GM12878 (cell line): ENCODE data around the gene COL1A1. TPM values are rescaled to one million over a fixed set of nuclear protein-coding genes. Genes with fewer than 3 reads are reported as not detected.
A peak's percentile ranks its signal among the peaks of the same experiment; 100 is the strongest.

Source experiments
- CREB1 ChIP-seq: IDR thresholded peaks from 2 replicates; pipeline ENCODE4 v1.6.1; 2012; ENCODE audit warnings: low read depth, mild to moderate bottlenecking, inconsistent platforms
- DPF2 ChIP-seq: fragments of 450-650 bp; IDR thresholded peaks from 2 replicates; pipeline ENCODE4 v1.6.1; 2017; ENCODE audit warnings: mild to moderate bottlenecking
- EED ChIP-seq: sonication (generic); IDR thresholded peaks from 2 replicates; pipeline ENCODE4 v1.6.1; 2016; ENCODE audit warnings: antibody characterized with exemption, low read depth
- EGR1 ChIP-seq, 2 experiments: IDR thresholded peaks; 1 replicate in 1 of 2; 2 replicates in 1 of 2; pipeline ENCODE4 v1.6.1; 2011 to 2012; ENCODE audit warnings: low read depth in 2 of 2, low read length in 2 of 2, borderline replicate concordance in 1 of 2, mild to moderate bottlenecking in 1 of 2, moderate library complexity in 1 of 2
- HDAC6 ChIP-seq: fragments of 200-600 bp; sonication (generic); IDR thresholded peaks from one replicate; pipeline ENCODE4 v1.8.0; 2017; ENCODE audit warnings: antibody characterized with exemption; ENCODE audit not compliant: unreplicated experiment
- IRF5 ChIP-seq: fragments of 450-650 bp; IDR thresholded peaks from 2 replicates; pipeline ENCODE4 v1.6.1; 2017; ENCODE audit warnings: borderline replicate concordance
- MEF2A ChIP-seq: IDR thresholded peaks from 2 replicates; pipeline ENCODE4 v1.6.1; 2011; ENCODE audit warnings: low read depth, mild to moderate bottlenecking, low read length, moderate library complexity; ENCODE audit not compliant: insufficient read depth
- MXI1 ChIP-seq: fragments of 150-350 bp; IDR thresholded peaks from 2 replicates; pipeline ENCODE4 v1.6.1; 2011; ENCODE audit warnings: low read depth, mild to moderate bottlenecking, inconsistent platforms, low read length, improper control_type of control experiment
- MYB ChIP-seq: fragments of 150-350 bp; IDR thresholded peaks from 2 replicates; pipeline ENCODE4 v1.6.1; 2014; ENCODE audit warnings: mild to moderate bottlenecking, low read depth, low read length, borderline replicate concordance
- NBN ChIP-seq: fragments of 450-650 bp; IDR thresholded peaks from 2 replicates; pipeline ENCODE4 v1.6.1; 2016
- NR2C1 ChIP-seq: fragments of 450-650 bp; IDR thresholded peaks from 2 replicates; pipeline ENCODE4 v1.6.1; 2017; ENCODE audit warnings: antibody characterized with exemption, mild to moderate bottlenecking, moderate library complexity
- PAX5 ChIP-seq: IDR thresholded peaks from 2 replicates; pipeline ENCODE4 v1.6.1; 2011; ENCODE audit warnings: low read depth, low read length, borderline replicate concordance
- PAX8 ChIP-seq: fragments of 450-650 bp; IDR thresholded peaks from 2 replicates; pipeline ENCODE4 v1.6.1; 2017; ENCODE audit warnings: mild to moderate bottlenecking, moderate library complexity
- POLR2A ChIP-seq: IDR thresholded peaks from 2 replicates; pipeline ENCODE4 v1.6.1; 2011; ENCODE audit warnings: low read depth, mild to moderate bottlenecking, low read length
- SKIL ChIP-seq: fragments of 450-650 bp; IDR thresholded peaks from 2 replicates; pipeline ENCODE4 v1.6.1; 2017; ENCODE audit warnings: mild to moderate bottlenecking, low read depth, inconsistent platforms; ENCODE audit not compliant: poor library complexity, severe bottlenecking
- SMAD1 ChIP-seq: fragments of 450-650 bp; IDR thresholded peaks from 2 replicates; pipeline ENCODE4 v1.6.1; 2018; ENCODE audit warnings: mild to moderate bottlenecking, low read depth; ENCODE audit not compliant: partially characterized antibody
- SMAD5 ChIP-seq: IDR thresholded peaks from 2 replicates; pipeline ENCODE4 v1.6.1; 2016; ENCODE audit warnings: antibody characterized with exemption, low read depth
- SREBF1 ChIP-seq: IDR thresholded peaks from 2 replicates; pipeline ENCODE4 v1.6.1; 2012; ENCODE audit warnings: mild to moderate bottlenecking, low read length
- SREBF2 ChIP-seq: IDR thresholded peaks from 2 replicates; pipeline ENCODE4 v1.6.1; 2012; ENCODE audit warnings: mild to moderate bottlenecking, low read length
- TAF1 ChIP-seq: IDR thresholded peaks from 2 replicates; pipeline ENCODE4 v1.6.1; 2011; ENCODE audit warnings: mild to moderate bottlenecking, low read depth, low read length, borderline replicate concordance
- USF1 ChIP-seq: IDR thresholded peaks from 2 replicates; pipeline ENCODE4 v1.6.1; 2011; ENCODE audit warnings: borderline replicate concordance, low read depth, mild to moderate bottlenecking, moderate library complexity, mixed read lengths, low read length; ENCODE audit not compliant: insufficient read depth; ENCODE audit errors: extremely low read length
- ZNF384 ChIP-seq: IDR thresholded peaks from 2 replicates; pipeline ENCODE4 v1.6.1; 2012; ENCODE audit warnings: low read depth, mild to moderate bottlenecking, low read length, improper control_type of control experiment, borderline replicate concordance
- ZNF687 ChIP-seq: fragments of 450-650 bp; IDR thresholded peaks from 2 replicates; pipeline ENCODE4 v1.6.1; 2017; ENCODE audit warnings: mild to moderate bottlenecking, moderate library complexity
- polyA plus RNA-seq, 11 experiments: library from polyadenylated mRNA; depleted of rRNA in 4 of 11; unstranded in 6 of 11; stranded (reverse) in 5 of 11; fragments of >200 nt; fragmentation: Nextera tagmentation in 4 of 11; fragmentation: Illumina TruSeq in 1 of 11; extraction: Ambion mirVana in 4 of 11; extraction: Trizol in 1 of 11; gene quantifications; 1 replicate in 1 of 11; 2 replicates in 10 of 11; pipeline versions ENCODE4 v1.2.1 to v1.2.3, GENCODE V29; 2011 to 2016; ENCODE audit warnings: inconsistent platforms in 2 of 11, missing spikeins in 2 of 11, low read depth in 1 of 11
- total RNA-seq, 4 experiments: library from RNA; depleted of rRNA in 3 of 4; stranded (reverse); fragments of >200 nt in 3 of 4; fragmentation: Illumina TruSeq in 1 of 4; extraction: Trizol in 1 of 4; gene quantifications; 2 replicates each; pipeline versions ENCODE4 v1.2.1 to v1.2.3, GENCODE V29; 2013 to 2021

The COL1A1 gene
- total and polyA plus RNA-seq, 10 of the 15 experiments (the other 5 are each of a cell fraction or from before 2014, with no cell fraction given): 0.18 to 7.7 (median 2.3) TPM

GRCh38 chr17:50149417-50150353, 51.7 kb downstream of the COL1A1 start (continued):
- no peak for TF ChIP-seq IRF5
- no peak for TF ChIP-seq SMAD1
- no peak for TF ChIP-seq CREB1
- TF ChIP-seq EED: no peak
- TF ChIP-seq PAX8: no peak
- no peak for TF ChIP-seq SREBF1
- TF ChIP-seq ZNF687: peak; percentile 48; the same call in 1 of the 2 replicates
- no peak for TF ChIP-seq EGR1 (IDR thresholded peaks at IDR 0.05; ENCODE audit: borderline replicate concordance in 1 of 2, low read depth in 2 of 2, low read length in 2 of 2)
- no peak for TF ChIP-seq NBN
- no peak for TF ChIP-seq MEF2A
- no peak for TF ChIP-seq SREBF2
- no peak for TF ChIP-seq USF1
- TF ChIP-seq MYB: no peak
- TF ChIP-seq MXI1: 0 out of 2 replicates have a peak, but pooled peaks have one; percentile 33
- no peak for TF ChIP-seq SMAD5
- peak; percentile 61 for TF ChIP-seq DPF2
- no peak for TF ChIP-seq PAX5
- peak; percentile 5; the same call in 1 of the 2 replicates for TF ChIP-seq TAF1
- TF ChIP-seq HDAC6: no peak
- TF ChIP-seq POLR2A: peak; percentile 57; the same call in 1 of the 2 replicates
- no peak for TF ChIP-seq ZNF384
- TF ChIP-seq NR2C1: no peak
- no peak for TF ChIP-seq SKIL
